Stimulated activated CD8-positive, alpha-beta memory T cell treated with anti-CD3 and anti-CD28 coated beads, Interleukin-7, amount 100 ng/mL, for 1 hour (primary cell): Measurements from ENCODE around the gene MARK3.
"Not testable (repeated sequence)": the region's sequence is repeated elsewhere in the genome, so short reads cannot be mapped to it uniquely, and the experiment has no call there.

ENCODE experiments used
- DNase-seq, 2 donors: peaks; one replicate each; pipeline ENCODE4 v3.0.0-alpha.2; 2020; ENCODE audit warnings: low read depth in 2 of 2

MARK3 gene

DNA sequence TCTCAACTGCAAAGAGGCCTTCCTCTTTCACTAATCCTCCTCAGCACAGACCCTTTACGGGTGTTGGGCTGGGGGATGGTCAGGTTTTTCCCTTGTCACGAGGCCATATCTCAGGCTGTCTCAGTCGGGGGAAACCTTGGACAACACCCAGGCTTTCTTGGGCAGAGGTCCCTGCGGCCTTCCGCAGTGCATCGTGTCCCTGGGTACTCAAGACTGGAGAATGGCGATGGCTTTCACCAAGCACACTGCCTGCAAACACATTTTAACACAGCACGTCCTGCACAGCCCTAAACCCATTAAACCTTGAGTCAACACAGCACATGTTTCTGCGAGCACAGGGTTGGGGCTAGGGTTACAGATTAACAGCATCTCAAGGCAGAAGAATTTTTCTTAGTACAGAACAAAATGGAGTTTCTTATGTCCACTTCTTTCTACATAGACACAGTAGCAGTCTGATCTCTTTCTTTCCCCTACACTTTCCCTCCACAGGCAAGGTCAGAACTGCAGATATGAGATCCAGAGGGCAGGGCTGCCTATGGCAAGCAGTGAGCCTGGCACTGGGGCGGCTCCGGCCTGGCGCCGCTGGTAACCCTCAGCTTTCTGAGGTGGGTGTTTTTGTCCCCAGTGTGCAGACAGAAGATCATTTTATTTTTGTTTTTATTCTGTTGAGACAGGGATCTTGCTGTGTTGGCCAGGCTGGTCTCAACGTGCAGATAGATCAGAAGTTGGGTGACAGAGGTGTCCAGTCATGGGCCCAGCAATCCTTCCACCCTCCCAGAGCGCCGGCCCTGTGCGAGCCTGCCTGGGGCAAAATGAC lies 140.4 kb downstream of the MARK3 start:
- DNase-seq: not testable (repeated sequence)

DNA sequence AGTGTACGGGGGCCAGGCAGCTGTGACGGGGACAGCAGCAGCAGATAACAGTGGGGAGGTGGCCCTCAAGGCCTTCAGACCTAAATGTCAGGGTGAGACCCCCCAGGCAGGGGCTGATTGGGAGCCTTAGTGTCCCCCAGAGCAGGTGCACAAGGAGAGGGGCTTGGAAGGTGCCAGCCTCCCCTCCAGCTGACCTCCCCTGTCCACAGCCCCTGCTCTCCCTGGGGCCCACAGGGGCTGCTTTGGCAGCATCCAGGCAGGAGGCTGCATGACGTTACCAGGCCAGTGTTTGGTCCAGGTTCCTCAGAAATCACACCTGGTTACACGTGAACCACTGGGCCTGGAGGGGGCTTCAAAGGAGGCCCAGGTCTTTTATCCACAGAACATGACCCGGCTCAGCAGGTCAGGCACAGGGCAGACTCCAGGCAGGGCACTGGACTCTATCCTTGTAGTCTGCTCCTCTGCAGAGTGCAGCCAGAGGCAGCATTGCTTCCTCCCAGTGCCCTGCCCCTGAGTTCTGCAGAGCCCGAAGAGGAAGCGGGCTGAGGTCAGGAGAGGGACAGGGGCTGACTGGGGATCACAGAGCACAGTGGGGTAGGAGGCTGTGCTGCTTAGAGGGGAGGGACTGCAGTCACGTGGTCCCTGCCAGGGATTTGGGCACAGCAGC lies 141.2 kb downstream of the MARK3 start:
- DNase-seq: no peak

DNA sequence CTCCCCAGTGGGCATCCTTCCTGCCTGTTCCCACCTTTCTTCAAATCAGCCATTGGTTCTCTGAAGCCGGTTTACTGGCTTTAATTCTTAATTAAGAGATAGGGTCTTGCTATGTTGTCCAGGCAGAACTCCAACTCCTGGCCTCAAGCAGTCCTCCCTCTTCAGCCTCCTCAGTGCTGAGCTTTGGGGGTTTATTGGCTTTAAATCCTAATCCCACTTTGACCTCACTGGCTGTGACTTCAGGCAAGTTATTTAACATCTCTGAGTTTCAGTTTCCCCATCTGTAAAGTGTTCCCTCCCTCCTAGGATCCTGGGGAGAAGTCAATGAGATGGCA lies 141.7 kb downstream of the MARK3 start:
- no peak for DNase-seq

DNA sequence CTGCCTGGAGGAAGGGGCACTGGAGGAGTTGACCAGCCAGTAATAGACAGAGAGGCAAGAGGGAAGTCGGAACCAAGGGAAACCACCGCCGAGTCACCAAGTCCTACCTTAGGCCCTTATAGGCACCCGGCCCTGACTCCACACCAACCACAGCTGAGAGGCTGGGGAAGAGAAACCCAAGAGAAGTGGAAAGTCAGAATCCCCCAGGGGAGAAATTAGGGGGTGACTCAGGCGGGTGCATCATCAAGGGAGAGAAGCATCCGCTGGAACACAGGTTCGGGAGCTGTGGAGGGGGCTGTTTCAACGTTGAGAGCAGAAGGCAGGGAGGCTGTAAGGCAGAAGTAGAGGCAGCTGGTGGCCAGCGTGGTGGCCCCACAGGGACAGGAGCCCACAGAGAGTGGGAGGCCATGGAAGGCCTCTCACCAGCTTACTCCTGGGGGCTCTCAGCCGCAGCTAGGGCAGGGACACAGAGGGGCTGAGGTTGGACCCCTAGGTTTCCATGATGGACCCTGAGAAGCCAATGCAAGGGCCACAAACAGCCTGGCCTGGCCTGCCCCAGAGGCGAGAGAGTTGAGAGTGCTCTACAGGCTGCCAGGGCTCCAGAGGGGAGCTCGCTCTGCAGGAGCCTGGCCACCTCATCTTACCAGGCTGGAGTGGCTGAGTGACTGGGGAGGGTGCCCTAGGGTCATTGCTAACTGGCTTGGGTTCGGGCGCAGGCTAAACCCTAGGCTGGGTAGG lies 142.4 kb downstream of the MARK3 start:
- no peak for DNase-seq

DNA sequence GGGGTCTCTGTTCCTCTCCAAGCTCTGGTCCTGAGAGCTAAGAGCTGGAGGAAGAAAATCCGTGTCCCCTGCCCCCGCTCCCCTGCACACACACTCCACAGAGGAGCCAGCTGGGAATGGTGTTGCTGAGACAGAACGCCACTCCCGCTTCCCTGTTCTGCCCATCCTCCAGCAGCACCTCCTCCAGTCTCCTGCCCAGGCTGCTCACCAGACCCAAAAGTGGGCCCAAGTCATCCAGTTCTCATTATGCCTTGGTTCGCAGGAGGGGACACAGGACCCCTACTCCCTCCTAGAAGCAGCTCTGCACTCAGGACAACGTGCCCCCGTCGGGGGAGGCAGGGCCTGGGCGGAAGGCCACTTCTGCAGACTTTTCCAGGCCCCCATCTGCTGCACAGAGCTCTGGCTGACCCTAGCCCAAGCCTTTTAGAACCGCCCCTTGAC lies 143.0 kb downstream of the MARK3 start:
- DNase-seq: no peak

DNA sequence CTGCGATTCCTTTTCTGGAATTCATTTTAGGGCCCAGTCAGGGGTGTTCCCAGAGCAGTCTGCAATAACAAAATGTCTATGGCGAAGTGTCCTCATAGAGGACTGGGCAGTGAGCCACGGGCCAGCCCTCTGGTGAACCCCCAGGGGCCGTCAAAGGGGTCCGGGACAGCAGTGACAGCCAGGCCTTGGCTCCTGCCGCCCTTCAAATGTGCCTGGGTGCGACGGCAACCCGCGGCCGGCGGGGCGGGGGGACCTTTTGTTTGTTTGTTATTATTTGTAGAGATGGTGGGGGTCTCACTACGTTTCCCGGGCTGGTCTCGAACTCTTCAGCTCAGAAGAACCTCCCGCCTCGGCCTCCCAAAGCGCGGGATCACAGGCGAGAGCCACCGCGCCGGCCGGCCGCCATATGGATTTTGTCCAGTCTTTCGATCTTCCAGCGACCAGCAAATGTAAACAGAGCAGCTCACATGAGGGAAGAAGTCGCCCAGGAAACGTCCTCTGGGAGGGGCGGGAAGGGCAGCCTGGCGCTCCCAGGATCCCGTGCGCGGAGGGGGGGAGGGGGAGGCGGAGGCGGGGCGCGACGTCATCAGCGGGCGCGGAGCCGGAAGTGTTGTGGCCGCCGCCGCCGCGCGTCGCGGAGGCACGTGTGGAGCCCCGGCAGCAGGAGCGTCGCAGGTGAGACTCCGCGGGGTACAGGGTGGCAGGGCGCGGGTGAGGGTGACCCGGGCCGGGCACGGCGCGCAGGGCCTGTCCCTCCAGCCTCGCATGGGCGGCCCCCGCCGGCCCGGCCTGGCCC lies 143.6 kb downstream of the MARK3 start, which contains the start of gene TRMT61A:
Gene TRMT61A, plus strand, starts transcription at position 610 of the 796 bp plus-strand sequence. CDS start 783 bp downstream, outside the sequence.
- peak; percentile 63 to 67 for DNase-seq

DNA sequence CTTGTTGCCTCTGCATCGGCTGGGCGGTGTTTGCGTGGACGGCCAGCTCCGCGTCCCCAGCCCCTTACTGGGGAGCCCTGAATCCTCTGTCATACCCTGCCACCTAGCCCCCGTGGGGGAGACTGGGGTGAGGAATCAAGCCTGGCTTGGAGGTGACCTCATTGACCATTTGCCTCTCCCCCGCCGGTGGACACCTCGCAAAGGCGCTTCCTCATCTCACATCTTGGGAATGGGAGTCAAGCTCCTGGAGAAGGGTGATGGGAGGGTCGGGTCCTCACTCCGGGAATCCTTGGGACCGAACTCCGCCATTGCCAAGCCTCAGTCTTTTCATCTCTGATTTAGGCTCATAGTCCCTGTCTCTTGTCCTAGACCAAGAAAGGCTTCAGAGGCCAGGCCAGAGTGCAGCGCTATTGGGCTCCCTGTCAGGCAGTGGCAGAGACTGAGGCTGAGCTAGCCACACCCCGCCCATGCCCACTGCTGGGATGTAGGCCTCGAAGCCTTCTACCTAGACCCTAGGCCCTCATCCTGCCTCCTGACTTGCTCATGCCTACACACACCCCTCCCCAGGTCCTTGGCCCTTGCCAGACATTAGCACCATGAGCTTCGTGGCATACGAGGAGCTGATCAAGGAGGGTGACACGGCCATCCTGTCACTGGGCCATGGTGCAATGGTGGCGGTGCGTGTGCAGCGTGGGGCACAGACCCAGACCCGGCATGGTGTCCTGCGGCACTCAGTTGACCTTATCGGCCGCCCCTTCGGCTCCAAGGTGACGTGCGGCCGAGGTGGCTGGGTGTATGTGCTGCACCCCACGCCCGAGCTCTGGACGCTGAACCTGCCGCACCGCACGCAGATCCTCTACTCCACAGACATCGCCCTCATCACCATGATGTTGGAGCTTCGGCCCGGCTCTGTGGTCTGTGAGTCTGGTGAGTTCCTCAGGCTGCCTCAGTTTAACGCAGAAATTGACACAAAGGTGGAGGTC lies 144.5 kb downstream of the MARK3 start:
- DNase-seq: no peak

DNA sequence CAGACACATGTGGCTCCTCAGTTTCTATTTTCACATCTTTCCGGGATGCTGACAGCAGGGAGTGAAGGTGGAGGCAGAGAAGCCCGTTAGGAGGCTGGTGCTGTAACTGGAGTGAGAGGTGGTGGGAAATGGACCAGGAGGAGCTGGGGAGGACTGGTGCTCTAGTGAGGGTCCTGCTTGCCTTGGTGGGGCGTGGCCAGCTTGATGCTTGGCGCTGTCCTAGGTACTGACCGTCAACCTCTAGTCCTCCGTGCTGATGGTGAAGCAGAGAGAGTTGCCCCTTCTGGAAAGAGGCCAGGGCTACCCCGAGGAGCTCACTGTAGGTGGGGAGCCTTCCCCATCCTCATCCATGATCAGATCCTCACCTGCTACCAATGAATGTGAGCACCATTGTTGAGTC lies 145.2 kb downstream of the MARK3 start:
- DNase-seq: no peak

DNA sequence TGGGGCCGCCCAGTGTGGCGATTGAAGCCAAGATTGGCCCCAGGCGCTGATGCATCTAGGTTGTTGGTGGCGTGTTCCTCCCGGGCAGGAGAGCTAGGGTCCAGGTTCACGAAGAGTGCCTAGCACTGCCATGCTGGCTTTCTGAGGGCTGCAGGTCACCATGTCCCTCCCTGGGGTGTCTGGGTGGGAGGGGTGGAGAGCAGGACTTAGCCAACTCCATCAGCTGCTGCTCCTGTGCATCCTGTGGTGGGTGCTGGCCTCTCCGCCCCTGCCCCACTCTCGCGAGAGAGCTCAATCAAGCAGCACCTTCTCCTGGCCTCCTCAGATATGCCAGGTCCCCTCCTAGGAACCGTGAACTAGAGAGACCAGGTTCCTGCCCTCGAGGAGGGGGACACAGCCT lies 145.6 kb downstream of the MARK3 start:
- no peak for DNase-seq

DNA sequence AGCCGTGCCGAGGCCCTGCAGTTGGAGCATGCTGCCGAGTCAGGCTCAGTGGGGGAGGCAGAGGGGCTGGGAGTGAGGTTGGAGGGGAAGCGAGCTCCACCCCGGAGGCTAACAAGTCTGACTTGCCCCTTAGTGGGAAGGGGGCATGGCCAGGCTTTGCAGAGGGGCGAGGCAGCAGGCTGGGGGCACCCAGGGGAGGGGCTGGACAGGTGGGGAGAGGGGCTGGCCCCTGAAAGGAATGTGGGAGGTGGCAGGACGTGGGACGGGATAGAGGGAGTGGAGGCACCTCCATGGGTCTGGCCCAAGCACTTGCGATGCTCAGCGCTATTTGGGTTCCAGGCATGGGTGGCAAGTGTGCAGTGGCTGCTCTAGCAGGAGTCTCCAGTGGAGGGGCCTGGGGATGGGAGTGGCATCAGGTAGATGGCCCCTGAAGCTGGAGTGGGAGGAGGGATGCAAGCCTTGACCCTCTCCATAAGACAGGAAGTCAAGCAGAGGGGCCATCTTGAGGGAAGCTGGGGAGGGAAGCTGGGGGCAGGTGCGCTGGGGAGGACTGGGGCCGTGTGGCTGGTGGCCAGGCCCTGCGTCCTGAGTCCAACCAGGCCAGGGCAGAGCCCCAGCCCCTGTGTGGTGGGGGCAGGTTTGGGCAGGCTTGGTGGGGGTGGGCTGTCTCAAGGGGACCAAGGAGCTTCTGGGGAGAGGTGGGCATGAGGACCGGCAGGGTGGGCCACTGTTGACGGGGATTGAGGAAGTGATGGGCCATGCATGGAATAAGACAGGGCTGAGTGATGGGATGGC lies 146.4 kb downstream of the MARK3 start:
- no peak for DNase-seq

DNA sequence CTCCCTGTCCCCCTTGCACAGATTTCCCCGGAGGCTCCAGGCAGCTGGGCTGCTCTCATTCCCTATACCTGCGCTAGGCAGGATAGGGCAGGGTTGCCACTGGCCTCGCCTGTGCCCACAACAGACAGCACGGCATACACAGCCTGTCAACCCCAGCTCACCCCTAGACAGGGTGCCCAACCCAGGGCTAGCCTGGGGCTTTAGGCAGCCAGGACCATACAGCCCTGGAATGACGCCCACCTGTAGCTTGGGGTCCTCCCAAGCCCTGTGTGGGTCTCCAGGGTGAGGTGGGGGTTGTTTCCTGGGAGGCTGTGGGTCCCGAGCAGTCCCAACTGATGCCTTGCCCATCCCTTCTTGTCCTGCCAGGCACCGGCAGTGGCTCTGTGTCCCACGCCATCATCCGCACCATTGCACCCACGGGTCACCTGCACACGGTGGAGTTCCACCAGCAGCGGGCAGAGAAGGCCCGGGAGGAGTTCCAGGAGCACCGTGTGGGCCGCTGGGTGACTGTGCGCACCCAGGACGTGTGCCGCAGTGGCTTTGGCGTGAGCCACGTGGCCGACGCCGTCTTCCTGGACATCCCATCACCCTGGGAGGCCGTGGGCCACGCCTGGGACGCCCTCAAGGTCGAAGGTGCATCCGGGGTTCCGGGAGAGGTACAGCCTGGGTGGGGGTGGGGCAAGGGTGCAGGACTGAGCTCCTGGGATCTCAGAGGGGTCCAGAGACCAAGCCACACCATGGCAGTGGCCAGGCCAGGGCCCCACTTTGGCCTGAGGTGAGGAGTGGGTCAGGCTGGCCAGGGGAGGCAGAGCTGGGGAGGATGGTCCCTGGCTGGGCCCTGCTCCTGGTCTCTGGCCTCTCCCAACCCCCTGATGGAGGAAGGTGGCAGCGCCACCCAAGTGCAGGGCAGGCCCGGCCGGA lies 147.3 kb downstream of the MARK3 start:
- DNase-seq: no peak

DNA sequence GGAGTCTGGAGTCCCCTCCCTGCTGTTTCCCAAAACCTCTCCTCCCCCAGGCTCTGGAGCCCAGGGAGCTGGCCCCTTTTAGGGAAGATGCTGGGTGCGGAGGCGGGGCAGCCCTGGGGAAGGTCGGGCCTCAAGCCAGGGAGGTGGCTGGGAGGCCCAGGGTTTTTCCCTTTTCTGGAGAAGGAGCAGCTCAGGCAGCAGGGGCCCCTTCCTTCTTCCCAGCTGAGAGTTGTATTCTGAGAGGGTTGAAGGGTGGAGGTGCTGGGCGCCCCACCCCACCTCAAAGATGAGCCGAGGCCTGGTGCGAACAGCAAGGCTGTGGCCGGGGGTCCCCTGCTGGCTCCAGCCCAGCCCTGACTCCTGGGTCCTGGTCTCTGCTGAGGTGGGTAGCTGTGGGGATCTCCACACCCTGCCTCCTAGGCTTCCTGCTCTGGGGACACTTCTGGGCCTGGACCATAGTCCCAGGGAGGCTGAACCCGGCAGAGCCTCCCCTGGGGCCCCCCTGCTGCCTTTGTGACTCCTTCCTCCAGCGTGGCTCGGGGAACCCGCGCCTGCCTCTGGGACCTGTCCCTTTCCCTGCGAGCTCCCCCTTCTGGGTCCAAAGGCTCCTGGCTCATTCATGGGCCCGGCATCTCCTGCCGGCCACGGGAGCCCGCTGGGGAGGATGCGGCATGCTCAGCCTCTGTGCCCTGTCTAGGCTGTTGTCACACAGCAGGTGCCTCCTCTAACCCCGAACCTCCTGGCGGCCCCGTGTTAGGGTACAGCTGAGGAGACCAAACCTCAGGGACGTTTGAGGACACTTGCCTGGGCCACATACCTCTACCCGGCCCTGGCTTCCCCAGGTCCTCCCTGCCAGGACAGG lies 148.2 kb downstream of the MARK3 start:
- no peak for DNase-seq

DNA sequence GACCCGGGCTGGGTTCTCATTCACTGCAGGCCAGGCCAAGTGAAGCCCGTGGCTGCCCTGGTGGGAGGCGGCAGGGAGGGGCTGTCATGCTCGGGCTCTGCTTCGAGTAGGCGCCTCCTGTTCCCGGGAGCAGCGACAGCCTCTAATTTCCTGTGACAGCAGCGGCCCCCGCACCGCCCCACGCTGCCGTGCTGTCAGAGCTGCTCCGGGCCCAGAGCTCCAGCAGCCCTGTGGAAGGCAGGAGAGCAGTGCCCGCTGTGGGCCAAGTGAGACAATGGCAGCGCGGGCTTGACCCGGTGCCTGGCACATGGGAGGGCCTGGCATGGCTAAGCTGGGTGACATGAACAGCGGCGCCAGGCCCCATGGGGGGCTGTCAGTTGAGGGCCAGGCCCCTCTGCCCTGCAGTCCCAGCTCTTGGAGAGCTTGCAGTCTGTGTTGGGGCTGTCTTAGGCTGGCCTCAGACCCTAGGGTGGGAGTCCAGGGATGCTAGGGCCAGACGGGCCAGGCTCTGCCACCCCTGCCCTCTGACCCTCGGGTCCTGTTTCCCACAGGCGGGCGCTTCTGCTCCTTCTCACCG lies 148.9 kb downstream of the MARK3 start:
- DNase-seq: no peak

DNA sequence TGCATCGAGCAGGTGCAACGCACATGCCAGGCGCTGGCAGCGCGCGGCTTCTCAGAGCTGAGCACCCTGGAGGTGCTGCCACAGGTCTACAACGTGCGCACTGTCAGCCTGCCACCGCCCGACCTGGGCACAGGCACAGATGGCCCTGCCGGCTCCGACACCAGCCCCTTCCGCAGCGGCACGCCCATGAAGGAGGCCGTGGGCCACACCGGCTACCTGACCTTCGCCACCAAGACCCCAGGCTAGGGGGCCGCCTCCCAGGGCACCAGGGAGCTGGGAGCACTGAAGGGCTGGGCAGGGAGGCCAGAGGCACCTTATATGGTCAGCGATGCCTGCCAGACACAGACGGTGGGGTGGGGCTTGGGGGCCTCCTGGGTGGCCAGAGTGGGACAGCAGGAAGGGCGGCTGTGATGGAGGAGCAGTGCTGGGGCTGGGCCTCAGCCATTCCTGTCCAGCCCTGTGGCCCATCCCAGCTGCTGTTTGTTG lies 149.4 kb downstream of the MARK3 start:
- DNase-seq: no peak

DNA sequence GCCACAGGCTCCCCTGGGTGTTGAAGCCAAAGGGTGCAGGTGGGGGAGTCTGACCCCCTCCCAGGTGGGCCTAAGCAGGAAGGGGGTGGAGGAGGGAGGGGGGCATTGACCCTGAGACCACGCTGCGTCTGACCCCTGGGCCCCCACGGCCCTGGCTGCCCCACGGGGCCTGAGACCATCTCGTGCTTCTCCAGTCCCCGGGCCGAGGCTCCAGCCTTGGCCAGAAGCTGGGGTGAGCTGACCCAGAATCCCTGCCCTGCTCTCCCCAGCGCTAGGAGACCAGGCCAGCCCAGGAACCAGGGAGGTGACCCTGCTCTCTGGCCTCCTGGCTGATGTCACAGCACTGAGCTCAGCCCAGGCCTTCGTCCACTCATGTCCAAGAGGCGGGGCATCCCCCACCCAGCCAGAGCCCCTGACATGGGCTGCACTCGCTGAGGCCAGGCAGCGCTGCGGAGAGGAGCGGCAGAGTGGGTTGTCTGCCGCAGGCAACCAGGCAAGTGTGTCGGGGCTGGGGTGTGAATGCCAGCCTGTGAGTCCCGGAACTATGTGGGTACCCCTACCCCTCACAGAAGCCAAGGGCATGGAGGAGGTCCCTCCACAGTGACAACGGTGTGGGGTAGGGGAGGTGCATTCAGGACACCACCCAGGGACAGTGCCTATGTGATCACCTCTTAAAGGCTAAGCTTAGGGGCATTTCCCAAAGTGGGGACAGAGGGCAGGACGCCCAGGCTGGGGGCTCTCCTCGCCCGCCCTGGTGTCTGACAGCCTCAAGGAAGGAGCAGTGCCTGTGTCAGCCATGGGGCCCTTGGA lies 150.1 kb downstream of the MARK3 start:
- DNase-seq: no peak

DNA sequence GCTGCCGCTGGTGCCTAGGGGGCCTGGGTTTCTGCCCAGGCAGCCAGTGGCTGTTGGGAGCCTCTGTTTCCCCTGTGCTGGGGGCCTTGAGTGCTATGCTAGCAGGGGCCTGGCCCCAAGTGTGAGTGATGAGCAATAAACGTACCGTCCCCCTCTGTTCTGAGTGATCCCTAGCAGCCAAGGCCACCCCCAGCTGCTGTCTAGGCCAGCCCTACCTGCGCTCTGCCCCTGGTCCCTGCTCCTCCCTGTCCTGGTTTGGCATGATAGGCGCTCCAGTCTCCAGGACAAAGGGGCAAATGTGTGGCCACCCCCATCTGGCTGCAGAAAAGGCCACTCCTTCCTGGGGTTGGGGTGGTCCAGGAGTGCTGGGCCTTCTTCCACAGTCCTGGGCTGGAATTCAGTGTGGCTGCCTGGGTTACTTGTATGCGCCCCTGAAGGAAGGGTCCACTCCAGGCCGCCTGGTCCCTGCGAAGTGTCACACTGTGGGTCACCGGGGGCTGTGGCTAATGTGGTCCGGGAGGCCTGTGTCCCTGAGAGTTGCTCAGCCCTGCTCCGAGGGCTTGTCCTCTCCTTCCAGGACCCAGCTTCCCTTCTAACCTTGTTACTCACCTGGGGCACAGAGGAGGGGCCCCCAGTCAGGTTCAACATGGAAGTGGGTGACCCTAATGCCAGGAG lies 150.8 kb downstream of the MARK3 start:
- DNase-seq: no peak
